Esophagus muscularis mucosa (tissue), 4 donors: Measurements from ENCODE around the gene CAPN7.
A peak's percentile ranks its signal among the peaks of the same experiment; 100 is the strongest.

Experiments
- EP300 ChIP-seq: sonication (generic); formaldehyde crosslinking; IDR thresholded peaks from one replicate; pipeline ENCODE4 v1.6.1; 2017; ENCODE audit warnings: antibody characterized with exemption
- POLR2A ChIP-seq: fragments of 450-650 bp; IDR thresholded peaks from one replicate; pipeline ENCODE4 v1.6.1; 2017; ENCODE audit warnings: antibody characterized with exemption, moderate library complexity, mild to moderate bottlenecking, low read depth
- POLR2AphosphoS5 ChIP-seq, 2 donors: sonication (generic); formaldehyde crosslinking; IDR thresholded peaks; one replicate each; pipeline ENCODE4 v1.6.1; 2017; ENCODE audit warnings: antibody characterized with exemption in 2 of 2
- TF ChIP-seq, protein P1 (sequence below), 3 experiments: fragments of 200-600 bp in 2 of 3; fragments of 450-650 bp in 1 of 3; sonication (generic) in 2 of 3; IDR thresholded peaks; one replicate each; pipeline ENCODE4 v1.5.1; 2017 to 2019; ENCODE audit warnings: antibody characterized with exemption in 3 of 3, mild to moderate bottlenecking in 2 of 3, moderate library complexity in 1 of 3

GRCh38 chr3:15206662-15207576 is 873 bp downstream of the CAPN7 start:
- TF ChIP-seq, protein P1, sequence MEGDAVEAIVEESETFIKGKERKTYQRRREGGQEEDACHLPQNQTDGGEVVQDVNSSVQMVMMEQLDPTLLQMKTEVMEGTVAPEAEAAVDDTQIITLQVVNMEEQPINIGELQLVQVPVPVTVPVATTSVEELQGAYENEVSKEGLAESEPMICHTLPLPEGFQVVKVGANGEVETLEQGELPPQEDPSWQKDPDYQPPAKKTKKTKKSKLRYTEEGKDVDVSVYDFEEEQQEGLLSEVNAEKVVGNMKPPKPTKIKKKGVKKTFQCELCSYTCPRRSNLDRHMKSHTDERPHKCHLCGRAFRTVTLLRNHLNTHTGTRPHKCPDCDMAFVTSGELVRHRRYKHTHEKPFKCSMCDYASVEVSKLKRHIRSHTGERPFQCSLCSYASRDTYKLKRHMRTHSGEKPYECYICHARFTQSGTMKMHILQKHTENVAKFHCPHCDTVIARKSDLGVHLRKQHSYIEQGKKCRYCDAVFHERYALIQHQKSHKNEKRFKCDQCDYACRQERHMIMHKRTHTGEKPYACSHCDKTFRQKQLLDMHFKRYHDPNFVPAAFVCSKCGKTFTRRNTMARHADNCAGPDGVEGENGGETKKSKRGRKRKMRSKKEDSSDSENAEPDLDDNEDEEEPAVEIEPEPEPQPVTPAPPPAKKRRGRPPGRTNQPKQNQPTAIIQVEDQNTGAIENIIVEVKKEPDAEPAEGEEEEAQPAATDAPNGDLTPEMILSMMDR (IDR thresholded peaks at IDR 0.05): no peak
- TF ChIP-seq EP300: no peak
- peak; percentile 59 to 84 for TF ChIP-seq POLR2AphosphoS5 (IDR thresholded peaks at IDR 0.05)
- TF ChIP-seq POLR2A: no peak
